COR-L47 (cell line): ENCODE data around the gene GJD2.

ENCODE experiments used
- DNase-seq: peaks from one replicate; lab custom pipeline; 2025; lab: John Stamatoyannopoulos, UW

GJD2 gene

DNA sequence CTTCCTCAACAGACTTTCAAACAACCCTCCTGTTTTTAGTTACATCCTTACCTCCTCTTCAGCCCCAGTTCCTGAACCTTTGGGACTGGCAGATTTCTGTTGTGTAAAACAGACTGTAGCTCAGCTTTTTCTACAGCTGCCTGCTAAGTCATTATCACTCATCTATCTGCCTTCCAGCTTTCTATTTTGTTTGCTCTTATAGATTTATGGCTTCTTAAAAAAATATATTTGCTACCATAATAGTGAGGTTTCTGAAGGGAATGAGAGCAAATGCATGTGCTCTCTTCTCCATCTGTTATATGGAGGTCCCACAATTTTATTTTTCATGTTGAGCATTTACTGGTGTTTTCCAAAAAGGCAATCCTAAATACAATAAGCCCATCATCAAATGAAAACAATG is 18.2 kb upstream of the GJD2 start:
- DNase-seq = no peak

GRCh38 chr15:34772312-34772711 is 17.5 kb upstream of the GJD2 start:
- no peak for DNase-seq

GRCh38 chr15:34769711-34770110 is 14.9 kb upstream of the GJD2 start:
- DNase-seq = no peak

GRCh38 chr15:34768530-34768929 is 13.7 kb upstream of the GJD2 start:
- no peak for DNase-seq

DNA sequence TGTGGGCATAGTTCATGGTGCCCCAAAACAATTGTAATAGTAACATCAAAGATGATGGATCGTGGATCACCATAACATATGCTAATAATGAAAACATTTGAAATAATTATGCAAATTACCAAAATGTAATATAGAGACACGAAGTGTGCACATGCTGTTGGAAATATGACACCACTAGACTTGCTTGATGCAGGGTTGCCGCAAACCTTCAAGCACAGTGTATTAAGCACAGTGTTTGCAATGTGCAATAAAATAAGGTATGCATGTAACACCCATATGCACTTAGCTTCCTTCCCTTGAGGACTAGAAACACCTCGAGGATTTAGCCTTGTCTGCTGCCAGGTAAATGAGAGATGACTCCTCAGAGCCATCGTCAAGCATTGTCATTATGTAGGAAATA is 10.9 kb upstream of the GJD2 start:
- no peak for DNase-seq

GRCh38 chr15:34760909-34761308 is 6.1 kb upstream of the GJD2 start:
- DNase-seq = no peak

GRCh38 chr15:34759992-34760391 is 5.2 kb upstream of the GJD2 start:
- DNase-seq = no peak

DNA sequence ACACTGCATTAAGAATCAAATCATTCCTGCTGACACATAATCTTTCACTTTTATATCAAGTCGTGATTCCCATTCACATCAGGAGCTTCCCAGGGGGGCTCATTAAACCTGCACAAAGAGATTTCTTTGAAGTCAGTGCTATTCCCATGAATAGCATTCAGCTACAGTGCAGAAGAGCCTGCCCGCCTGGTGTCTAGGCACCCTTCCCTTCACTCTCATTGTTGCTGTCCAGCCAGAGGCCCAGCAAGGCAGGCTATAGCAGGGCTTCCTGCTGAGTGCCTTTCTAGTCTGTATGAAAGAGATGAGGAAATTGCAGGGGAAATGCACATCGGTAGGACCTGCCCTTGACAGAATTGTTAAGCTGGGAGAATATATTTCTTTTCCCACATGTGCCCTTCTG is 4.5 kb upstream of the GJD2 start:
- peak; percentile 17 for DNase-seq

- DNase-seq = no peak
These were observed 2.5 kb upstream of the GJD2 start for GRCh38 chr15:34757262-34757661.

- DNase-seq = no peak
These were observed 598 bp upstream of the GJD2 start for GRCh38 chr15:34755419-34755773.

GRCh38 chr15:34754171-34754601 is 612 bp downstream of the GJD2 start:
- DNase-seq = no peak

GRCh38 chr15:34753236-34753894 is 1.4 kb downstream of the GJD2 start:
- DNase-seq = no peak

- DNase-seq = no peak
These were observed 5.1 kb downstream of the GJD2 start for GRCh38 chr15:34749691-34750090.

DNA sequence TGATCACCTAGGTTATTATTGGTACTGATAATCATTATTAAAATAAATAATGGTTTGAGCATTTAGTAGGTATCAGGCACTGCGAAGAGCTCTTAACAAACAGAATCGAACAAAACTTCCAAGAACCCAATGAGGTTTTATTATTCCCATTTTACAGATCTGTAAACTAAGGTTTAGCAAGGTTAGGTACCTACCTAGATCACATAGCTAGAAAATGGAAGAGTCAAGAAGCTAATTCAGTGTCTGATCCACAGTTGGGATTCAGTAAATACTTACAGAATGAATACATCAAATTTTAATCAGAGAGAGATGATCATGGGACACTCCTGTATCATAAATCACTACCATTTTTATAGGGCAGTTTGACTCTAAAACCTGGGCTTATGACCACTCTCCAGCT is 15.5 kb downstream of the GJD2 start:
- DNase-seq = no peak

GRCh38 chr15:34738002-34738401 is 16.8 kb downstream of the GJD2 start:
- no peak for DNase-seq

GRCh38 chr15:34737477-34737876 is 17.3 kb downstream of the GJD2 start:
- DNase-seq = no peak

- no peak for DNase-seq
These were observed 20.5 kb downstream of the GJD2 start for GRCh38 chr15:34734303-34734702.

DNA sequence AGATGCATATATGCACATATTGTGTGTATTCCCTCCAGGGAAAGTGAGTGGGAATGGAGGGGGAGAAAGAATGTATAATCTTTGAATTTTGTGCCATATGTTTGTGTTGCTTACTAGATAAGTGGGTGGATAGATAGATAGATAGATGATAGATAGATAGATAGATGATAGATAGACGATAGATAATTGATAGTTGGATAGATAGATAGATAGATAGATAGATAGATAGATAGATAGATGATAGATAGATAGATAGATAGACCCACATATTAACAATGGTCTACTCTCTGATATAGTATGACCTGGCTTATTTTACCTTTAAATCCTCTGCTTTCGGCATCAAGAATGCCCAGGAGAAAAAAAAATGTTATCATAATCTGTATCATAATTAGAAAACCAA is 21.2 kb downstream of the GJD2 start:
- no peak for DNase-seq

DNA sequence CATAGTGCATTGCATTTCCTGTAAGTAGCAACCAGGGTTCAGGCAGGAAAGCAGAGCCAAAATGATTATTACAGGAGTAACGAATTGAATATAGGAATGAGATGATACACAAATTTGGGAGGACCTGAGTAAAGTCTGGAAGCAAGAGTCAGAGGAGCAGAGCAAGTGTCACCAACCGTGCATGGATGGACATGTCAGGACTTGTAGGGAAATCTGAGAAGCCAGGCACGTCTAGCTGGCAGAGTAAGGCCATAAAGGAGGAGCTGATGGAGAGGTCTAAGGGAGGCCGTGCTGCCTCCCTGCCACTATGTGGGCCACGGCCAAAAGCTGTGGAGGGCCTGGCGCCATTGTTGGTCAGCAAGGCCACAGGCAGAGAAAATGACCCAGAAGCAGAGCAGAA is 22.4 kb downstream of the GJD2 start:
- DNase-seq = no peak

- no peak for DNase-seq
These were observed 24.1 kb downstream of the GJD2 start for GRCh38 chr15:34730701-34731100.

- DNase-seq = no peak
These were observed 24.9 kb downstream of the GJD2 start for GRCh38 chr15:34729886-34730285.

DNA sequence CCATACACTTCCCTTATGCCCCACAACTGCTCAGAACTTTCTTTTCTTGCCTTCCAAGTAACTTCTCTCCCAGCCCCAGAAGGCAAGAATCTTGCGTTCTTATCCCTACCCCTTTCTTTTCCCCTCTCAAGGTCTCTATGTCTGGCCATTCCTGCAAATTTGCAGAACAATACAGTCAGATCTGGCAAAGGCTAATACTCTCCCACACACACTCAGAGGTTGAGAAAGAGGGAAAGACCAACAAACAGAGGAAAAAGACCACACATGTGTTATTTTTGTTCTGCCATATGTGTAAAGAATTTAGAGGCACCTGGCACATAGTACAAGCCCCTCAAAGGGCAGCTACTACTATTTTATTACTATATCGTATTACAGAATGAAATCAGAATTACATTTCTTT is 25.7 kb downstream of the GJD2 start:
- no peak for DNase-seq

- DNase-seq = no peak
These were observed 28.2 kb downstream of the GJD2 start for GRCh38 chr15:34726406-34727100.

GRCh38 chr15:34725556-34725955 is 29.2 kb downstream of the GJD2 start:
- DNase-seq = no peak
